CD14-positive monocyte (primary cell): ENCODE results near the gene CDH4. TPM values are rescaled to one million over a fixed set of nuclear protein-coding genes. Genes with fewer than 3 reads are reported as not detected.

Source experiments
- DNase-seq, 3 donors: peaks; one replicate each; pipeline ENCODE4 v3.0.0-alpha.2; 2011 to 2022
- H2AFZ ChIP-seq: 2 replicates; pipeline ENCODE4 v1.6.0; 2012; ENCODE audit warnings: mild to moderate bottlenecking, low read depth, low read length, inconsistent platforms; ENCODE audit not compliant: insufficient read depth, poor library complexity, severe bottlenecking
- H3K27ac ChIP-seq, 2 donors: 1 replicate in 1 of 2; 2 replicates in 1 of 2; pipeline ENCODE4 v1.5.1; 2012 to 2013; ENCODE audit warnings: low read length in 2 of 2, control low read depth in 1 of 2, inconsistent platforms in 1 of 2, low read depth in 1 of 2, mild to moderate bottlenecking in 1 of 2
- H3K27me3 ChIP-seq, 2 donors: one replicate each; pipeline versions ENCODE4 v1.6.0 to v1.6.1; 2011 to 2013; ENCODE audit warnings: low read length in 2 of 2; ENCODE audit not compliant: control insufficient read depth in 2 of 2, insufficient read depth in 2 of 2
- H3K36me3 ChIP-seq, 2 donors: replicated peaks in 1 of 2; 1 replicate in 1 of 2; 2 replicates in 1 of 2; pipeline versions ENCODE4 v1.5.1 to v1.6.1; 2012 to 2013; ENCODE audit warnings: low read length in 2 of 2, control low read depth in 1 of 2, inconsistent platforms in 1 of 2, mild to moderate bottlenecking in 1 of 2; ENCODE audit not compliant: insufficient read depth in 2 of 2, control insufficient read depth in 1 of 2
- H3K4me1 ChIP-seq, 2 donors: 1 replicate in 1 of 2; 2 replicates in 1 of 2; pipeline versions ENCODE4 v1.5.1 to v1.6.1; 2012 to 2013; ENCODE audit warnings: low read length in 2 of 2, control low read depth in 1 of 2, inconsistent platforms in 1 of 2, mild to moderate bottlenecking in 1 of 2, moderate library complexity in 1 of 2; ENCODE audit not compliant: insufficient read depth in 2 of 2, control insufficient read depth in 1 of 2
- H3K4me2 ChIP-seq: replicated peaks from 2 replicates; pipeline ENCODE3; 2012; ENCODE audit warnings: low read length, moderate library complexity, mild to moderate bottlenecking; ENCODE audit not compliant: poor library complexity, severe bottlenecking; ENCODE audit errors: extremely low read depth
- H3K4me3 ChIP-seq, 3 experiments: fragments of 200-600 bp in 1 of 3; sonication (generic) in 1 of 3; replicated peaks in 1 of 3; 1 replicate in 2 of 3; 2 replicates in 1 of 3; pipeline ENCODE4 v1.5.1; 2011 to 2013; ENCODE audit warnings: low read length in 3 of 3, mild to moderate bottlenecking in 3 of 3, control low read depth in 2 of 3, low read depth in 2 of 3, inconsistent platforms in 1 of 3, moderate library complexity in 1 of 3
- H3K79me2 ChIP-seq: 2 replicates; pipeline ENCODE4 v1.6.0; 2012; ENCODE audit warnings: mild to moderate bottlenecking, control low read depth, inconsistent platforms, low read length, moderate library complexity; ENCODE audit not compliant: insufficient read depth
- H3K9ac ChIP-seq: 2 replicates; pipeline ENCODE4 v1.6.0; 2017; ENCODE audit warnings: low read length, mild to moderate bottlenecking; ENCODE audit not compliant: insufficient read depth, poor library complexity, severe bottlenecking
- H3K9me3 ChIP-seq, 2 donors: replicated peaks in 1 of 2; 1 replicate in 1 of 2; 2 replicates in 1 of 2; pipeline versions ENCODE4 v1.5.1 to v1.6.1; 2012 to 2013; ENCODE audit warnings: low read length in 2 of 2, control low read depth in 1 of 2; ENCODE audit not compliant: control insufficient read depth in 1 of 2, insufficient read depth in 1 of 2
- H4K20me1 ChIP-seq: 2 replicates; pipeline ENCODE4 v1.6.0; 2012; ENCODE audit warnings: mild to moderate bottlenecking, low read length, control low read depth, moderate library complexity; ENCODE audit not compliant: insufficient read depth
- H3K27ac Mint-ChIP-seq, 7 donors: one replicate each; pipeline ENCODE4 v1.8.0; 2020; ENCODE audit warnings: mild to moderate bottlenecking in 7 of 7, mixed read lengths in 7 of 7, moderate library complexity in 6 of 7, inconsistent platforms in 2 of 7
- H3K27me3 Mint-ChIP-seq, 3 donors: one replicate each; pipeline ENCODE4 v1.8.0; 2021 to 2022; ENCODE audit warnings: low read depth in 3 of 3, mild to moderate bottlenecking in 3 of 3, mixed read lengths in 3 of 3, moderate library complexity in 3 of 3, inconsistent platforms in 1 of 3
- H3K36me3 Mint-ChIP-seq, 2 donors: one replicate each; pipeline ENCODE4 v1.8.0; 2020; ENCODE audit warnings: mixed read lengths in 2 of 2, inconsistent platforms in 1 of 2, mild to moderate bottlenecking in 1 of 2
- H3K4me1 Mint-ChIP-seq: one replicate; pipeline ENCODE4 v1.8.0; 2020; ENCODE audit warnings: mild to moderate bottlenecking, mixed read lengths
- H3K4me3 Mint-ChIP-seq, 2 donors: one replicate each; pipeline ENCODE4 v1.8.0; 2020; ENCODE audit warnings: mild to moderate bottlenecking in 2 of 2, mixed read lengths in 2 of 2, moderate library complexity in 1 of 2
- H3K9me3 Mint-ChIP-seq, 7 donors: one replicate each; pipeline ENCODE4 v1.8.0; 2020 to 2022; ENCODE audit warnings: mixed read lengths in 7 of 7, mild to moderate bottlenecking in 6 of 7, moderate library complexity in 6 of 7, inconsistent platforms in 2 of 7
- WGBS: methylation state at CpG from one replicate; pipeline ENCODE4 v1.1.5; 2013; ENCODE audit warnings: missing lambda C conversion rate; ENCODE audit not compliant: insufficient coverage; 5-methylcytosine and 5-hydroxymethylcytosine counted together
- intact Hi-C, 2 donors: fragments of 100-400 bp; cut with micrococcal nuclease; formaldehyde crosslinking; loops; one replicate each; pipeline versions ENCODE4 v1.15.0 to v1.15.1; 2023
- polyA plus RNA-seq, 3 donors: library from polyadenylated mRNA; depleted of rRNA in 1 of 3; unstranded in 2 of 3; stranded (reverse) in 1 of 3; fragments of 300-500 nt in 2 of 3; fragments of >200 nt in 1 of 3; fragmentation: Illumina TruSeq in 2 of 3; gene quantifications; 1 replicate in 2 of 3; 2 replicates in 1 of 3; pipeline ENCODE4 v1.2.3, GENCODE V29; 2012 to 2021
- TF ChIP-seq, protein P1 (sequence below): fragments of 200-600 bp; IDR thresholded peaks from one replicate; pipeline ENCODE4 v1.8.0; 2022; ENCODE audit warnings: antibody characterized with exemption, mild to moderate bottlenecking

The CDH4 gene
- polyA plus RNA-seq, 3 donors: not detected

- no peak for DNase-seq
- TF ChIP-seq, protein P1, sequence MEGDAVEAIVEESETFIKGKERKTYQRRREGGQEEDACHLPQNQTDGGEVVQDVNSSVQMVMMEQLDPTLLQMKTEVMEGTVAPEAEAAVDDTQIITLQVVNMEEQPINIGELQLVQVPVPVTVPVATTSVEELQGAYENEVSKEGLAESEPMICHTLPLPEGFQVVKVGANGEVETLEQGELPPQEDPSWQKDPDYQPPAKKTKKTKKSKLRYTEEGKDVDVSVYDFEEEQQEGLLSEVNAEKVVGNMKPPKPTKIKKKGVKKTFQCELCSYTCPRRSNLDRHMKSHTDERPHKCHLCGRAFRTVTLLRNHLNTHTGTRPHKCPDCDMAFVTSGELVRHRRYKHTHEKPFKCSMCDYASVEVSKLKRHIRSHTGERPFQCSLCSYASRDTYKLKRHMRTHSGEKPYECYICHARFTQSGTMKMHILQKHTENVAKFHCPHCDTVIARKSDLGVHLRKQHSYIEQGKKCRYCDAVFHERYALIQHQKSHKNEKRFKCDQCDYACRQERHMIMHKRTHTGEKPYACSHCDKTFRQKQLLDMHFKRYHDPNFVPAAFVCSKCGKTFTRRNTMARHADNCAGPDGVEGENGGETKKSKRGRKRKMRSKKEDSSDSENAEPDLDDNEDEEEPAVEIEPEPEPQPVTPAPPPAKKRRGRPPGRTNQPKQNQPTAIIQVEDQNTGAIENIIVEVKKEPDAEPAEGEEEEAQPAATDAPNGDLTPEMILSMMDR: no peak
- no peak overlapping the region for H3K4me3 Mint-ChIP-seq
Measured at GRCh38 chr20:61555566-61555965, 303.5 kb downstream of the CDH4 start.

DNA sequence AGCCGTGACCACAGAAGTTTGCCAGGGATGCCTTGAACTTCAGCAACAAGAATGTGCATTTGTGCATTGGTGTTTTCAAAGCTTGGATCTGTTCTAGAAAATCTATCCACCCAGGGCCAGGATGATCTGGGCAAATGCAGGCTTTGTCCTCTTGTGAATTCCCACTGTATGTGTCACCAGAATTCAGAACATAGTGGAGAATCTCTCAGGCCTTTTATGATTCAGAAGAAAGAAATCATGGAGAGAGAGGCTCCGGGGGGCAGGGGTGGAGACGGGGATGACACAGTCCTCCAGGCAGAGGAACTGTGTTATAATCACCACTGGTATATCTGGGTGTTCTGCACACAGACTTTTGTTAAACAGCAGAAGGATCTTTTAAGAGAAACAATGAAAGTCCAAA, 304.1 kb downstream of the CDH4 start:
- TF ChIP-seq, protein P1: no peak
- Mint-ChIP-seq H3K27me3 (peaks cover 0 to 6% (median 0%) of the 10 kb centered on the region in 3 donors), H3K4me3 (no peak overlapping the region)

More at GRCh38 chr20:61555566-61555965, 303.5 kb downstream of the CDH4 start:
- Histone ChIP-seq H3K27me3 (no peaks in the 10 kb centered on the region), H4K20me1 (no peaks in the 10 kb centered on the region), H3K36me3 (no peaks in the 10 kb centered on the region), H3K4me1 (no peaks in the 10 kb centered on the region), H3K9ac (no peak overlapping the region), H3K4me3 (no peak overlapping the region), H2AFZ (no peak overlapping the region), H3K27ac (no peak overlapping the region), H3K9me3 (peaks cover 34 to 81% of the 10 kb centered on the region in 2 donors), H3K79me2 (no peaks in the 10 kb centered on the region), H3K4me2 (no peak overlapping the region)
- intact Hi-C loops: no loop called here
- H3K27ac Mint-ChIP-seq: no peak overlapping the region
- peaks cover 4 to 59% (median 46%) of the 10 kb centered on the region in 7 donors for H3K9me3 Mint-ChIP-seq
- H3K4me1 Mint-ChIP-seq: no peaks in the 10 kb centered on the region
- 92% methylated on average over 2 of the region's 6 CpGs for WGBS
- H3K27me3 Mint-ChIP-seq: peaks cover 0 to 6% (median 0%) of the 10 kb centered on the region in 3 donors
- no peaks in the 10 kb centered on the region for H3K36me3 Mint-ChIP-seq

More for the DNA sequence above, 304.1 kb downstream of the CDH4 start:
- Mint-ChIP-seq H3K9me3 (peaks cover 3 to 61% (median 48%) of the 10 kb centered on the region in 7 donors), H3K27ac (peak overlapping the region in 1 of 7 donors; percentile 15), H3K4me1 (no peaks in the 10 kb centered on the region), H3K36me3 (no peaks in the 10 kb centered on the region)
- Histone ChIP-seq H3K79me2 (no peaks in the 10 kb centered on the region), H3K27ac (no peak overlapping the region), H3K4me1 (no peaks in the 10 kb centered on the region), H3K9me3 (peaks cover 29 to 82% of the 10 kb centered on the region in 2 donors), H3K9ac (no peak overlapping the region), H3K4me3 (no peak overlapping the region), H3K4me2 (no peak overlapping the region), H4K20me1 (no peaks in the 10 kb centered on the region), H3K36me3 (no peaks in the 10 kb centered on the region), H3K27me3 (no peaks in the 10 kb centered on the region), H2AFZ (no peak overlapping the region)
- intact Hi-C loops: no loop called here
- no peak for DNase-seq
- 93% methylated on average over 2 of the region's 3 CpGs for WGBS
